22Rv1 (cell line): ENCODE results near the gene HES4.
A peak's percentile ranks its signal among the peaks of the same experiment; 100 is the strongest.

ENCODE experiments used
- H3K27ac ChIP-seq: fragments of 450-650 bp; 2 replicates; pipeline ENCODE4 v1.5.1; 2017
- CTCF ChIP-seq: fragments of 450-650 bp; IDR thresholded peaks from 2 replicates; pipeline ENCODE4 v1.5.1; 2017; ENCODE audit warnings: mild to moderate bottlenecking
- ZFX ChIP-seq: fragments of 450-650 bp; IDR thresholded peaks from 2 replicates; pipeline ENCODE4 v1.6.1; 2017; ENCODE audit warnings: antibody characterized with exemption, borderline replicate concordance

The HES4 gene

GRCh38 chr1:971751-972506 is 28.0 kb downstream of the HES4 start:
- H3K27ac ChIP-seq: no peak overlapping the region
- TF ChIP-seq CTCF (no peak), ZFX (no peak)

- H3K27ac ChIP-seq: no peak overlapping the region
- TF ChIP-seq CTCF: no peak
- no peak for TF ChIP-seq ZFX
These were observed 28.7 kb downstream of the HES4 start for GRCh38 chr1:970973-971730.

GRCh38 chr1:970242-970972 is 29.5 kb downstream of the HES4 start:
- TF ChIP-seq CTCF (no peak), ZFX (no peak)
- H3K27ac ChIP-seq: no peak overlapping the region

GRCh38 chr1:969260-969855 is 30.5 kb downstream of the HES4 start:
- no peak overlapping the region for H3K27ac ChIP-seq
- TF ChIP-seq ZFX: no peak
- TF ChIP-seq CTCF: no peak

GRCh38 chr1:967466-968343 is 32.2 kb downstream of the HES4 start:
- H3K27ac ChIP-seq: peak overlapping the region; percentile 89; the same call in 1 of the 2 replicates
- no peak for TF ChIP-seq CTCF
- TF ChIP-seq ZFX: no peak

GRCh38 chr1:966704-967300 is 33.1 kb downstream of the HES4 start:
- TF ChIP-seq ZFX (no peak), CTCF (no peak)

More at GRCh38 chr1:966704-967300, 33.1 kb downstream of the HES4 start:
- H3K27ac ChIP-seq: peak overlapping the region; percentile 89
